PC-3 (cell line): Measurements from ENCODE around the gene ZNF430.

Experiments used
- CTCF ChIP-seq: fragments of 300-600 bp; sonication (generic); conservative IDR thresholded peaks from 2 replicates; pipeline ENCODE4 v1.5.1; 2017; ENCODE audit warnings: antibody characterized with exemption, low read depth, mild to moderate bottlenecking, low read length
- EZH2 ChIP-seq: fragments of 300-600 bp; sonication (generic); IDR thresholded peaks from one replicate; pipeline ENCODE4 v1.6.1; 2017; ENCODE audit warnings: antibody characterized with exemption, mild to moderate bottlenecking, low read length; ENCODE audit not compliant: unreplicated experiment
- EZH2phosphoT487 ChIP-seq: fragments of 300-600 bp; sonication (generic); IDR thresholded peaks from 2 replicates; pipeline ENCODE4 v1.6.1; 2018; ENCODE audit warnings: mild to moderate bottlenecking, antibody characterized with exemption, low read length, borderline replicate concordance

- TF ChIP-seq CTCF = no peak
- TF ChIP-seq EZH2phosphoT487 = no peak
- no peak for TF ChIP-seq EZH2
These were observed 61.8 kb downstream of the ZNF430 start, which contains the start of gene ZNF714 for GRCh38 chr19:21082011-21082975.
